GM18511 (cell line): ENCODE results near the gene FMN2.

Experiments
- ATAC-seq: cut with Tn5 transposase; IDR thresholded peaks from one replicate; pipeline ENCODE4 v1.9.1; 2021; ENCODE audit warnings: mild to moderate bottlenecking, moderate library complexity; ENCODE audit not compliant: unreplicated experiment

Gene FMN2

GRCh38 chr1:240515505-240515904, 423.8 kb downstream of the FMN2 start:
- ATAC-seq, result no peak

- ATAC-seq, result no peak
Measured at GRCh38 chr1:240516069-240516468, 424.4 kb downstream of the FMN2 start.

- no peak for ATAC-seq
Measured at GRCh38 chr1:240517891-240518290, 426.2 kb downstream of the FMN2 start.

GRCh38 chr1:240522122-240522822, 430.6 kb downstream of the FMN2 start:
- ATAC-seq, result no peak

- no peak for ATAC-seq
Measured at GRCh38 chr1:240524356-240525069, 432.8 kb downstream of the FMN2 start.
